ENCODE data around the gene TAX1BP1.

TAX1BP1 gene

GRCh38 chr7:27784399-27785053 lies 44.6 kb downstream of the TAX1BP1 start:
- no peak for DNase-seq

- DNase-seq: no peak
These were observed 48.5 kb downstream of the TAX1BP1 start for GRCh38 chr7:27788437-27788836.

GRCh38 chr7:27793780-27794179 lies 53.8 kb downstream of the TAX1BP1 start:
- DNase-seq: no peak

- no peak for DNase-seq
These were observed 56.0 kb downstream of the TAX1BP1 start for GRCh38 chr7:27795977-27796376.

- DNase-seq: no peak
These were observed 59.2 kb downstream of the TAX1BP1 start for GRCh38 chr7:27799212-27799611.

GRCh38 chr7:27802999-27803398 lies 63.0 kb downstream of the TAX1BP1 start:
- peak; percentile 55 to 92 for DNase-seq

GRCh38 chr7:27804139-27804538 lies 64.2 kb downstream of the TAX1BP1 start:
- DNase-seq: no peak

- DNase-seq: no peak
These were observed 68.7 kb downstream of the TAX1BP1 start for GRCh38 chr7:27808626-27809025.

- no peak for DNase-seq
These were observed 70.2 kb downstream of the TAX1BP1 start for GRCh38 chr7:27810186-27810585.

GRCh38 chr7:27812706-27813105 lies 72.7 kb downstream of the TAX1BP1 start:
- DNase-seq: no peak

GRCh38 chr7:27822245-27822644 lies 82.3 kb downstream of the TAX1BP1 start:
- no peak for DNase-seq

- DNase-seq: no peak
These were observed 85.9 kb downstream of the TAX1BP1 start for GRCh38 chr7:27825891-27826290.

GRCh38 chr7:27826357-27826756 lies 86.4 kb downstream of the TAX1BP1 start:
- no peak for DNase-seq

GRCh38 chr7:27834179-27834921 lies 94.4 kb downstream of the TAX1BP1 start:
- DNase-seq: no peak

GRCh38 chr7:27835376-27835775 lies 95.4 kb downstream of the TAX1BP1 start:
- no peak for DNase-seq

GRCh38 chr7:27836536-27836935 lies 96.6 kb downstream of the TAX1BP1 start:
- DNase-seq: no peak

- no peak for DNase-seq
These were observed 99.1 kb downstream of the TAX1BP1 start for GRCh38 chr7:27839099-27839498.

GRCh38 chr7:27840313-27840712 lies 100.4 kb downstream of the TAX1BP1 start:
- no peak for DNase-seq

- DNase-seq: no peak
These were observed 100.9 kb downstream of the TAX1BP1 start for GRCh38 chr7:27840760-27841364.

- no peak for DNase-seq
These were observed 102.2 kb downstream of the TAX1BP1 start for GRCh38 chr7:27842094-27842692.

GRCh38 chr7:27842851-27843250 lies 102.9 kb downstream of the TAX1BP1 start:
- no peak for DNase-seq

GRCh38 chr7:27843584-27844305 lies 103.8 kb downstream of the TAX1BP1 start:
- no peak for DNase-seq

GRCh38 chr7:27846388-27846787 lies 106.4 kb downstream of the TAX1BP1 start:
- DNase-seq: no peak

Measured in NCI-H1930 (cell line).